Smooth muscle cell (in vitro differentiated cells): ENCODE data around the gene SEPTIN1. TPM values are rescaled to one million over a fixed set of nuclear protein-coding genes. Genes with fewer than 3 reads are reported as not detected.

Source experiments
- DNase-seq: peaks from one replicate; lab custom pipeline; 2025; ENCODE audit not compliant: unreplicated experiment; lab: John Stamatoyannopoulos, UW
- H2AFZ ChIP-seq: fragments of 200-600 bp; sonication (generic); 2 replicates; pipeline ENCODE4 v1.6.0; 2016; ENCODE audit warnings: antibody characterized with exemption, low read depth, mild to moderate bottlenecking
- H3F3A ChIP-seq: fragments of 200-600 bp; sonication (generic); 2 replicates; pipeline ENCODE4 v1.6.0; 2017; ENCODE audit warnings: antibody characterized with exemption, low read depth
- H3K27ac ChIP-seq: fragments of 200-600 bp; sonication (generic); 2 replicates; pipeline ENCODE4 v1.5.1; 2016; ENCODE audit warnings: low read depth, mild to moderate bottlenecking
- H3K27me3 ChIP-seq: fragments of 200-600 bp; sonication (generic); 2 replicates; pipeline ENCODE4 v1.6.1; 2016; ENCODE audit warnings: low read depth, mild to moderate bottlenecking
- H3K36me3 ChIP-seq: fragments of 200-600 bp; sonication (generic); 2 replicates; pipeline ENCODE4 v1.5.1; 2016; ENCODE audit warnings: low read depth
- H3K4me1 ChIP-seq: fragments of 200-600 bp; sonication (generic); 2 replicates; pipeline ENCODE4 v1.5.1; 2016; ENCODE audit warnings: low read depth
- H3K4me2 ChIP-seq: fragments of 200-600 bp; sonication (generic); 2 replicates; pipeline ENCODE4 v1.6.0; 2016; ENCODE audit warnings: mild to moderate bottlenecking
- H3K4me3 ChIP-seq: fragments of 200-600 bp; sonication (generic); 2 replicates; pipeline ENCODE4 v1.5.1; 2016; ENCODE audit warnings: mild to moderate bottlenecking
- H3K79me2 ChIP-seq: fragments of 200-600 bp; sonication (generic); 2 replicates; pipeline ENCODE4 v1.6.0; 2016; ENCODE audit warnings: low read depth, mild to moderate bottlenecking
- H3K9ac ChIP-seq: fragments of 200-600 bp; sonication (generic); 2 replicates; pipeline ENCODE4 v1.6.0; 2016; ENCODE audit warnings: low read depth
- H3K9me3 ChIP-seq: fragments of 200-600 bp; sonication (generic); replicated peaks from 2 replicates; pipeline ENCODE4 v1.5.1; 2016; ENCODE audit warnings: low read depth
- H4K20me1 ChIP-seq: fragments of 200-600 bp; sonication (generic); 2 replicates; pipeline ENCODE4 v1.6.0; 2016; ENCODE audit warnings: low read depth
- CTCF ChIP-seq: fragments of 200-600 bp; sonication (generic); IDR thresholded peaks from 2 replicates; pipeline ENCODE4 v1.5.1; 2017; ENCODE audit warnings: borderline replicate concordance, mild to moderate bottlenecking, antibody characterized with exemption; ENCODE audit not compliant: insufficient read depth, poor library complexity, severe bottlenecking
- WGBS: methylation state at CpG from one replicate; pipeline ENCODE4 v1.1.7; 2016; ENCODE audit warnings: low lambda C conversion rate; 5-methylcytosine and 5-hydroxymethylcytosine counted together
- polyA plus RNA-seq: library from polyadenylated mRNA; unstranded; fragments of >200 nt; fragmentation: Nextera tagmentation; extraction: Ambion mirVana; gene quantifications from 2 replicates; pipeline ENCODE4 v1.2.1, GENCODE V29; 2016
- total RNA-seq: library from RNA; depleted of rRNA; stranded (reverse); fragments of >200 nt; gene quantifications from 2 replicates; pipeline ENCODE4 v1.2.3, GENCODE V29; 2014

The SEPTIN1 gene
- total and polyA plus RNA-seq, 2 experiments from 2014 or later = 0.27 to 3.7 TPM

- Histone ChIP-seq H3K4me3 (no peak overlapping the region), H2AFZ (no peak overlapping the region), H3K36me3 (no peaks in the 10 kb centered on the region), H3K79me2 (no peaks in the 10 kb centered on the region), H3K4me1 (peaks cover 9% of the 10 kb centered on the region), H3K27ac (no peak overlapping the region), H3K27me3 (no peaks in the 10 kb centered on the region), H4K20me1 (peaks cover 5% of the 10 kb centered on the region), H3K9me3 (no peaks in the 10 kb centered on the region), H3K9ac (no peak overlapping the region), H3K4me2 (no peak overlapping the region), H3F3A (no peaks in the 10 kb centered on the region)
- TF ChIP-seq CTCF = no peak
- WGBS = 95% methylated on average over 13 of the region's 13 CpGs
- no peak for DNase-seq
Observed at GRCh38 chr16:30381291-30382041, 895 bp downstream of the SEPTIN1 start.

GRCh38 chr16:30380803-30381208 is 1.6 kb downstream of the SEPTIN1 start:
- no peak overlapping the region for H3K9ac ChIP-seq
- peaks cover 5% of the 10 kb centered on the region for H4K20me1 ChIP-seq
- no peak for TF ChIP-seq CTCF
- WGBS = 93% methylated on average over 6 of the region's 6 CpGs
- peaks cover 11% of the 10 kb centered on the region for H3K4me1 ChIP-seq
- no peak for DNase-seq
- H3K9me3 ChIP-seq = no peaks in the 10 kb centered on the region
- H3F3A ChIP-seq = no peaks in the 10 kb centered on the region
- H3K4me2 ChIP-seq = no peak overlapping the region
- H2AFZ ChIP-seq = no peak overlapping the region
- H3K4me3 ChIP-seq = no peak overlapping the region
- H3K27ac ChIP-seq = no peak overlapping the region
- H3K79me2 ChIP-seq = no peaks in the 10 kb centered on the region
- no peaks in the 10 kb centered on the region for H3K36me3 ChIP-seq
- no peaks in the 10 kb centered on the region for H3K27me3 ChIP-seq

GRCh38 chr16:30380072-30380802 is 2.1 kb downstream of the SEPTIN1 start:
- no peak overlapping the region for H3K4me3 ChIP-seq
- no peak overlapping the region for H2AFZ ChIP-seq
- H3K27me3 ChIP-seq = no peaks in the 10 kb centered on the region
- no peak for TF ChIP-seq CTCF
- peaks cover 14% of the 10 kb centered on the region for H3K4me1 ChIP-seq
- no peaks in the 10 kb centered on the region for H3K36me3 ChIP-seq
- peaks cover 5% of the 10 kb centered on the region for H4K20me1 ChIP-seq
- 89% methylated on average over 4 of the region's 4 CpGs for WGBS
- no peak overlapping the region for H3K4me2 ChIP-seq
- H3K79me2 ChIP-seq = no peaks in the 10 kb centered on the region
- H3K9me3 ChIP-seq = no peaks in the 10 kb centered on the region
- no peak overlapping the region for H3K9ac ChIP-seq
- no peak for DNase-seq
- no peaks in the 10 kb centered on the region for H3F3A ChIP-seq
- no peak overlapping the region for H3K27ac ChIP-seq
